Stomach (tissue), 9 donors: ENCODE measurements around the gene BIRC7. TPM values are rescaled to one million over a fixed set of nuclear protein-coding genes. Genes with fewer than 3 reads are reported as not detected.

Experiments
- DNase-seq, 2 donors: peaks; one replicate each; pipeline versions ENCODE4 v3.0.0 to v3.0.0-alpha.2; 2013 to 2019
- H3K27ac ChIP-seq, 5 donors: fragments of 200-600 bp in 4 of 5; sonication (generic) in 4 of 5; one replicate each; pipeline ENCODE4 v1.5.1; 2013 to 2019; ENCODE audit warnings: mild to moderate bottlenecking in 1 of 5, moderate library complexity in 1 of 5
- H3K27me3 ChIP-seq, 3 donors: fragments of 200-600 bp; sonication (generic); one replicate each; pipeline ENCODE4 v1.5.1; 2017 to 2019; ENCODE audit warnings: mixed run types in 1 of 3
- H3K36me3 ChIP-seq, 4 donors: fragments of 200-600 bp; sonication (generic); 1 replicate in 3 of 4; 2 replicates in 1 of 4; pipeline ENCODE4 v1.5.1; 2016 to 2019
- H3K4me1 ChIP-seq, 4 donors: fragments of 200-600 bp; sonication (generic); one replicate each; pipeline ENCODE4 v1.5.1; 2016 to 2019
- H3K4me3 ChIP-seq, 4 donors: fragments of 200-600 bp; sonication (generic) in 3 of 4; one replicate each; pipeline ENCODE4 v1.5.1; 2016 to 2019; ENCODE audit warnings: mild to moderate bottlenecking in 1 of 4
- H3K9me3 ChIP-seq, 4 donors: fragments of 200-600 bp; sonication (generic); one replicate each; pipeline ENCODE4 v1.5.1; 2016 to 2019
- EP300 ChIP-seq: sonication (generic); formaldehyde crosslinking; IDR thresholded peaks from one replicate; pipeline ENCODE4 v1.6.1; 2017; ENCODE audit warnings: antibody characterized with exemption
- POLR2A ChIP-seq, 4 donors: fragments of 450-650 bp; IDR thresholded peaks; one replicate each; pipeline ENCODE4 v1.6.1; 2016; ENCODE audit warnings: antibody characterized with exemption in 4 of 4, control low read depth in 2 of 4, mild to moderate bottlenecking in 1 of 4, moderate library complexity in 1 of 4
- POLR2AphosphoS5 ChIP-seq, 3 donors: sonication (generic); formaldehyde crosslinking; IDR thresholded peaks; one replicate each; pipeline ENCODE4 v1.6.1; 2016; ENCODE audit warnings: antibody characterized with exemption in 3 of 3
- WGBS, 5 donors: extraction: QIAGEN DNeasy Blood & Tissue Kit in 3 of 5; methylation state at CpG; one replicate each; pipeline versions ENCODE4 v1.1.5 to v1.1.7; 2013 to 2018; 5-methylcytosine and 5-hydroxymethylcytosine counted together
- intact Hi-C: fragments of 100-400 bp; cut with DNase I; formaldehyde crosslinking; loops from one replicate; pipeline ENCODE4 v1.15.1; 2023; ENCODE audit warnings: low total_unique reads
- polyA plus RNA-seq, 3 donors: library from polyadenylated mRNA; stranded (reverse); fragments of 200-250 nt; gene quantifications; one replicate each; pipeline ENCODE4 v1.2.3, GENCODE V29; 2013
- total RNA-seq, 5 donors: library from RNA; depleted of rRNA; stranded (reverse); fragments of >200 nt; gene quantifications; one replicate each; pipeline versions ENCODE4 v1.1.0 to v1.2.3, GENCODE V29; 2014 to 2016
- TF ChIP-seq, protein P1 (sequence below), 7 experiments: fragments of 450-650 bp in 4 of 7; fragments of 200-600 bp in 3 of 7; sonication (generic) in 3 of 7; IDR thresholded peaks; one replicate each; pipeline ENCODE4 v1.5.1; 2016 to 2019; ENCODE audit warnings: antibody characterized with exemption in 7 of 7, control low read depth in 2 of 7, mild to moderate bottlenecking in 1 of 7
- donor health status: healthy with polysubstance abuse.
- donor health status: Bipolar disorder and iron deficiency.
- donor health status: healthy.

The BIRC7 gene
- total and polyA plus RNA-seq, 8 donors = not detected

DNA sequence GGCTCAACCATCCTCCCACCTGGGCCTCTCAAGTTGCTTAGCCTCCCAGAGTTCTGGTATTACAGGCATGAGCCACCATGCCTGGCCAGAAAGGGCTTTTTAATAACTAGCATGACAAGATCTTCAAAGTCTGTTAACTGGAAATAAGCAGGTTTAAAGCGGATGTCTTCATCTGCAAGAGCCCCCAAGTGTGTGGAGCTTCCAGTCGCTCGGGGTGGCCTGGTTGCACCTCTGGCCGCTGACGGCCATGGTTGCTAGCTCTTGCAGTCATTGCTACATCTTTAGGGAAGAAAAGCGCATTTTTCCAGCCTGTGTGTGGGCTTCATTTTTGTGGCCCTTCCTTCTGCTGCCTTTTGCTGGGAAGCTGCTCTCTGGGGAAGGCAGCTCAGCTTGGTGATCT, 44.7 kb downstream of the BIRC7 start:
- Histone ChIP-seq H3K4me1 (peaks cover 0 to 2% (median 0%) of the 10 kb centered on the region in 4 donors), H3K27me3 (no peaks in the 10 kb centered on the region), H3K4me3 (no peak overlapping the region), H3K36me3 (peaks cover 78 to 100% (median 100%) of the 10 kb centered on the region in 4 donors), H3K27ac (no peak overlapping the region), H3K9me3 (no peaks in the 10 kb centered on the region)
- 96 to 98% (median 97%) methylated on average over 6 of the region's 6 CpGs for WGBS, 5 donors
- TF ChIP-seq, protein P1, sequence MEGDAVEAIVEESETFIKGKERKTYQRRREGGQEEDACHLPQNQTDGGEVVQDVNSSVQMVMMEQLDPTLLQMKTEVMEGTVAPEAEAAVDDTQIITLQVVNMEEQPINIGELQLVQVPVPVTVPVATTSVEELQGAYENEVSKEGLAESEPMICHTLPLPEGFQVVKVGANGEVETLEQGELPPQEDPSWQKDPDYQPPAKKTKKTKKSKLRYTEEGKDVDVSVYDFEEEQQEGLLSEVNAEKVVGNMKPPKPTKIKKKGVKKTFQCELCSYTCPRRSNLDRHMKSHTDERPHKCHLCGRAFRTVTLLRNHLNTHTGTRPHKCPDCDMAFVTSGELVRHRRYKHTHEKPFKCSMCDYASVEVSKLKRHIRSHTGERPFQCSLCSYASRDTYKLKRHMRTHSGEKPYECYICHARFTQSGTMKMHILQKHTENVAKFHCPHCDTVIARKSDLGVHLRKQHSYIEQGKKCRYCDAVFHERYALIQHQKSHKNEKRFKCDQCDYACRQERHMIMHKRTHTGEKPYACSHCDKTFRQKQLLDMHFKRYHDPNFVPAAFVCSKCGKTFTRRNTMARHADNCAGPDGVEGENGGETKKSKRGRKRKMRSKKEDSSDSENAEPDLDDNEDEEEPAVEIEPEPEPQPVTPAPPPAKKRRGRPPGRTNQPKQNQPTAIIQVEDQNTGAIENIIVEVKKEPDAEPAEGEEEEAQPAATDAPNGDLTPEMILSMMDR (IDR thresholded peaks at IDR 0.05) = no peak
- TF ChIP-seq EP300 (no peak), POLR2A (IDR thresholded peaks at IDR 0.05) (no peak), POLR2AphosphoS5 (IDR thresholded peaks at IDR 0.05) (no peak)
- DNase-seq = no peak
- intact Hi-C loops = no loop called here

DNA sequence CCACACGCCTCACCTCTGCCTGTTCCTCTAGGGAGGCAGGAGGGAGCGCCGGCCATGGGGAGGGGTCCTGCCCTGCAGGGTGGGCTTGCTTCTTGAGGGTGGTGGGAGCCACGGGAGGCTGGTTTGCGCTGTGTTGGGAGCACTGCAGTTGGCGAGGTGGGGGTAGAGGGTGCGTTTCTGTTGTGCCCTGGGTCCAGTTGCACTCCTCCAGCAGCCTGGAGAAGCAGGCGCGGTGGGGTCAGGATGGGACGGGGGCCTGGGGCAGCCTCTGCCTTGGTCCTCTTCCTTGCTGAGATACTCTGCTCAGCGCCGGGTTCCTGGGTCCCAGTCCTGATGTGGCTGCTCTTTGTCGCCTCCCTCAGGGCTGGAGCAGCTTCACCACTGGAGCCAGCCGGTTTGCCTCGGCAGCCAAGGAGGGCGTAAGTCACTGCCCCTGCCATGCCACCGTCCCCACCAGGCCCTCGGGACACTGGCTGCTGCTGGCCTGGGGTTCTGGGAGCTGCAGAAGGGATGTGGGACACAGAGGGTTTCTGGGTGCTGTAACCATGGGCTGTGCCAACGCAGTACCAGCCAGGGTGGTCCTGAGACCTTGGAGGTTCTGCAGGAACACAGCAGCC, 45.3 kb downstream of the BIRC7 start:
- no peak for DNase-seq
- intact Hi-C loops = no loop called here
- 78 to 89% (median 85%) methylated on average over 5 to 19 of the region's 19 CpGs for WGBS, 5 donors

DNA sequence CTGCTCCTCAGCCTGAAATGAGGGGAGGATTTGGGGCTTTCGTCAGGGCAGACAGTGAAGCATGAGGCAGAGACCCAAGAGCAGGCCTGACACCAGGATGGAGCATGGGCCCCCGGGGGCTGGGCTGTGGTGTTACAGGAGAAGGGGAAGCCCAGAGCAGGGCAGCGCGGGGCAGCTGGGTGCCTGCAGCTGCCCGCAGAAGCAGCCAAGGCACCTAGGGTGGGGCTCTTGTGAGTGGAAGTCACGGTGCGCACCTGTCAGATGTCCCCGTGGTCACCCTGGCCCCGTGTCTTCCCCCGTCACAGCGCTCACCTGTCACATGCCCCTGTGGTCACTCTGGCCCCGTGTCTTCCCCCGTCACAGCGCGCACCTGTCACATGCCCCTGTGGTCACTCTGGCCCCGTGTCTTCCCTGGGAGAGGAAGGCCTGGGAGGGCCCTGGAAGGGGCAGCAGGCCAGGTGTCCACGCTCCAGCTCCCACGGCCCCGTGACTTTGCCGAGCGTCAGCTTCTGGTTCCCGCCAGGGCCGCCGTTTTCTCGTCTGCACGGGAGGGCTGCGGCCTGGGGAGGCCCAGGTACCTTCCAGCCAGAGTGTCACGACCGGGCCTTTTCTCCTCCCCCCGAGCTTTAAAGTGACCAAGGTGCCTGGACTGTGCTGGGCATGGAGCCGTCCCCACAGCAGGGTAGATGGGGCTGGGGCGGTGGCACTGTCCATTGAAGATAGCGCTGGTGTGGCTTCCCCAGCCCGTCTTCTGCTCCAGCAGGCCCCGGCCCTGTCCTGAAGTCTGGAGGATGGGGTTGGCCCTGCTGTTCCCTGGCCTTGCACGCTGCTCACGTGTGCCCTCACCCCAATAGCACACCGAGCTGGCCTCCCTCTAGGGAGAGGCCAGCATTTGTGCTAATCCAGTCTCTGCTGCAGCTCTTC, 46.3 kb downstream of the BIRC7 start:
- Histone ChIP-seq H3K4me3 (no peak overlapping the region), H3K36me3 (peaks cover 80 to 100% (median 100%) of the 10 kb centered on the region in 4 donors), H3K27me3 (no peaks in the 10 kb centered on the region), H3K4me1 (no peaks in the 10 kb centered on the region), H3K9me3 (no peaks in the 10 kb centered on the region), H3K27ac (no peak overlapping the region)
- no peak for TF ChIP-seq POLR2A (IDR thresholded peaks at IDR 0.05)
- TF ChIP-seq POLR2AphosphoS5 (IDR thresholded peaks at IDR 0.05) = no peak
- TF ChIP-seq, protein P1 (IDR thresholded peaks at IDR 0.05) = no peak
- no peak for TF ChIP-seq EP300
- DNase-seq = no peak
- intact Hi-C loops = no loop called here
- WGBS, 5 donors = 88 to 95% (median 90%) methylated on average over 28 to 38 of the region's 38 CpGs

More for the DNA sequence above, 45.3 kb downstream of the BIRC7 start:
- TF ChIP-seq, protein P1 (IDR thresholded peaks at IDR 0.05) = no peak
- TF ChIP-seq POLR2A (IDR thresholded peaks at IDR 0.05) (no peak), POLR2AphosphoS5 (IDR thresholded peaks at IDR 0.05) (no peak), EP300 (no peak)
- Histone ChIP-seq H3K36me3 (peaks cover 81 to 100% (median 100%) of the 10 kb centered on the region in 4 donors), H3K9me3 (no peaks in the 10 kb centered on the region), H3K4me1 (no peaks in the 10 kb centered on the region), H3K27ac (no peak overlapping the region), H3K4me3 (no peak overlapping the region), H3K27me3 (no peaks in the 10 kb centered on the region)

GRCh38 chr20:63282946-63283345, 47.2 kb downstream of the BIRC7 start:
- Histone ChIP-seq H3K4me1 (no peaks in the 10 kb centered on the region), H3K27me3 (no peaks in the 10 kb centered on the region), H3K4me3 (no peak overlapping the region), H3K27ac (no peak overlapping the region), H3K9me3 (no peaks in the 10 kb centered on the region), H3K36me3 (peaks cover 80 to 100% (median 100%) of the 10 kb centered on the region in 4 donors)
- no peak for DNase-seq
- intact Hi-C loops = no loop called here
- no peak for TF ChIP-seq POLR2A (IDR thresholded peaks at IDR 0.05)
- no peak for TF ChIP-seq EP300
- TF ChIP-seq POLR2AphosphoS5 (IDR thresholded peaks at IDR 0.05) = no peak
- TF ChIP-seq, protein P1 (IDR thresholded peaks at IDR 0.05) = no peak
- 88 to 97% (median 93%) methylated on average over 15 to 17 of the region's 17 CpGs for WGBS, 5 donors
